GM23338 (cell line): ENCODE data around the gene IGSF22.

ENCODE experiments used
- CREB1 ChIP-seq: fragments of 250-450 bp; sonication (Bioruptor Pico); IDR thresholded peaks from 2 replicates; pipeline ENCODE4 v1.5.0; 2020; ENCODE audit warnings: low read depth, mild to moderate bottlenecking, moderate library complexity
- CTCF ChIP-seq, 2 experiments: fragments of 200-600 bp in 1 of 2; sonication (generic) in 1 of 2; conservative IDR thresholded peaks; 2 replicates each; pipeline versions ENCODE4 v1.5.1 to v1.6.1; 2016 to 2017; ENCODE audit warnings: antibody characterized with exemption in 2 of 2, low read depth in 2 of 2, mild to moderate bottlenecking in 2 of 2, moderate library complexity in 1 of 2
- EZH2 ChIP-seq: fragments of 200-600 bp; sonication (generic); IDR thresholded peaks from one replicate; pipeline ENCODE4 v1.8.0; 2017; ENCODE audit warnings: antibody characterized with exemption, mild to moderate bottlenecking, low read depth; ENCODE audit not compliant: unreplicated experiment
- EZH2phosphoT487 ChIP-seq: fragments of 200-600 bp; sonication (generic); IDR thresholded peaks from one replicate; pipeline ENCODE4 v1.8.1; 2018; ENCODE audit warnings: antibody characterized with exemption; ENCODE audit not compliant: unreplicated experiment
- JUNB ChIP-seq: IDR thresholded peaks from one replicate; pipeline ENCODE4 v1.6.1; 2016; ENCODE audit warnings: antibody characterized with exemption; ENCODE audit not compliant: unreplicated experiment
- POLR2AphosphoS5 ChIP-seq: IDR thresholded peaks from 2 replicates; pipeline ENCODE4 v1.6.1; 2016; ENCODE audit warnings: antibody characterized with exemption, low read depth
- REST ChIP-seq: IDR thresholded peaks from one replicate; pipeline ENCODE4 v1.6.1; 2018; ENCODE audit warnings: antibody characterized with exemption; ENCODE audit not compliant: unreplicated experiment
- ZNF114 ChIP-seq: fragments of 250-450 bp; sonication (Bioruptor Pico); IDR thresholded peaks from 2 replicates; pipeline ENCODE4 v1.5.0; 2020; ENCODE audit warnings: mild to moderate bottlenecking, moderate library complexity
- ZNF331 ChIP-seq: fragments of 250-450 bp; sonication (Bioruptor Pico); IDR thresholded peaks from 2 replicates; pipeline ENCODE4 v1.5.0; 2020; ENCODE audit warnings: low read depth, mild to moderate bottlenecking, moderate library complexity

DNA sequence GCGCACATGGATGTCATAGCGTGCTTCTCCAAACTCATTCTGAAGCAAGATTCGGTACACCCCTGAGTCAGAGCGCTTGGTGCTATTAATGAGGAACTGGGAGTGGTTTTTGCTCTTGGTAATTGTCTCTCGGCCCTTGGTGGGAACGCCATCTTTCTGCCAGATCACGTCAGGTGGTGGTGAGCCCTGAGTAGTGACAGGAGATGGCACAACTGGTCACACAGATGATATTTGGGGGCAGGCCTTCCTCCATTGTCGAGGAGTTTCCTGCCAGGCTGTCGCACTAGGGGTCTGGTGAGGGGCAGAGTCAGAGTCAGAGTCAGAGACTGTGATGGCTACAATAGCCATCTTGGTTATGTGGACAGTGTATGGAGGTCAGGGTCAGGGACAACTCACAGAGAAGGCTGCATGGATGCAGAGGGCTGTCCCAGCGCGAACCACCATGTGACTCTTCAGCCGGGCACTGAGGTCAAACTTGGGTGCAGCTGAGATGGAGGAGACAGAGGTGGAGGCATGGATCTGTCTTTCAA lies 18.1 kb downstream of the IGSF22 start:
- TF ChIP-seq CTCF (conservative IDR thresholded peaks at IDR 0.05; ENCODE audit: low read depth in 2 of 2) (no peak), ZNF114 (CRISPR knock-in tag) (no peak), CREB1 (CRISPR knock-in tag) (no peak), POLR2AphosphoS5 (no peak), EZH2phosphoT487 (no peak), REST (no peak), EZH2 (no peak), JUNB (no peak), ZNF331 (CRISPR knock-in tag) (no peak)
